ENCODE results near the gene COPS9. TPM values are rescaled to one million over a fixed set of nuclear protein-coding genes. Genes with fewer than 3 reads are reported as not detected.

COPS9 gene
- total RNA-seq, 1 donor from 2014 or later: 190 TPM

GRCh38 chr2:240146627-240147278 is 10.6 kb upstream of the COPS9 start:
- Histone ChIP-seq H3K36me3 (no peaks in the 10 kb centered on the region), H3K4me3 (no peak overlapping the region), H3K9me3 (replicated peaks) (no peaks in the 10 kb centered on the region), H3K27me3 (ENCODE audit: low read depth) (peaks cover 87% of the 10 kb centered on the region), H3K27ac (replicated peaks) (no peak overlapping the region), H3K4me1 (no peaks in the 10 kb centered on the region)
- intact Hi-C loops (cut with micrococcal nuclease): no loop called here
- TF ChIP-seq CTCF (IDR thresholded peaks at IDR 0.05; ENCODE audit: borderline replicate concordance): no peak
- no peak for DNase-seq

- no peak for TF ChIP-seq CTCF (IDR thresholded peaks at IDR 0.05; ENCODE audit: borderline replicate concordance)
- Histone ChIP-seq H3K36me3 (no peaks in the 10 kb centered on the region), H3K4me3 (no peak overlapping the region), H3K27ac (replicated peaks) (no peak overlapping the region), H3K27me3 (ENCODE audit: low read depth) (peaks cover 87% of the 10 kb centered on the region), H3K4me1 (no peaks in the 10 kb centered on the region), H3K9me3 (replicated peaks) (no peaks in the 10 kb centered on the region)
- intact Hi-C loops (cut with micrococcal nuclease): no loop called here
- no peak for DNase-seq
Observed at GRCh38 chr2:240146141-240146561, 10.0 kb upstream of the COPS9 start.

GRCh38 chr2:240145461-240145860 is 9.4 kb upstream of the COPS9 start:
- Histone ChIP-seq H3K27ac (replicated peaks) (no peak overlapping the region), H3K36me3 (no peaks in the 10 kb centered on the region), H3K9me3 (replicated peaks) (no peaks in the 10 kb centered on the region), H3K4me3 (no peak overlapping the region), H3K27me3 (ENCODE audit: low read depth) (peaks cover 86% of the 10 kb centered on the region), H3K4me1 (no peaks in the 10 kb centered on the region)
- no peak for DNase-seq
- TF ChIP-seq CTCF (IDR thresholded peaks at IDR 0.05; ENCODE audit: borderline replicate concordance): no peak
- intact Hi-C loops (cut with micrococcal nuclease): no loop called here

GRCh38 chr2:240144649-240145261 is 8.7 kb upstream of the COPS9 start:
- Histone ChIP-seq H3K9me3 (replicated peaks) (no peaks in the 10 kb centered on the region), H3K27ac (replicated peaks) (no peak overlapping the region), H3K36me3 (no peaks in the 10 kb centered on the region), H3K4me3 (no peak overlapping the region), H3K27me3 (ENCODE audit: low read depth) (peaks cover 79% of the 10 kb centered on the region), H3K4me1 (no peaks in the 10 kb centered on the region)
- intact Hi-C loops (cut with micrococcal nuclease): no loop called here
- no peak for TF ChIP-seq CTCF (IDR thresholded peaks at IDR 0.05; ENCODE audit: borderline replicate concordance)
- no peak for DNase-seq

GRCh38 chr2:240143801-240144648 is 7.9 kb upstream of the COPS9 start:
- Histone ChIP-seq H3K4me1 (no peaks in the 10 kb centered on the region), H3K4me3 (no peak overlapping the region), H3K9me3 (replicated peaks) (no peaks in the 10 kb centered on the region), H3K27ac (replicated peaks) (no peak overlapping the region), H3K36me3 (no peaks in the 10 kb centered on the region), H3K27me3 (ENCODE audit: low read depth) (peaks cover 71% of the 10 kb centered on the region)
- TF ChIP-seq CTCF (IDR thresholded peaks at IDR 0.05; ENCODE audit: borderline replicate concordance): peak; percentile 96
- DNase-seq: peak; percentile 67
- intact Hi-C loops (cut with micrococcal nuclease): loop anchor here (2.0 kb wide), 1 partner anchor 83 kb away; no protein-coding TSS in a partner anchor

All from left ventricle myocardium inferior (tissue), 1 donor.